Psoas muscle (tissue), 8 donors: ENCODE data around the gene BRCA2. TPM values are rescaled to one million over a fixed set of nuclear protein-coding genes. Genes with fewer than 3 reads are reported as not detected.

Experiments
- ATAC-seq, 4 donors: fragments of 200-7000 bp; cut with Tn5 transposase; one replicate each; pipeline ENCODE4 v1.9.1; 2020; ENCODE audit warnings: moderate library complexity in 3 of 4, mild to moderate bottlenecking in 2 of 4
- DNase-seq, 2 donors: peaks; one replicate each; pipeline ENCODE4 v3.0.0-alpha.2; 2020
- H3K27ac ChIP-seq: fragments of 200-600 bp; one replicate; pipeline ENCODE4 v1.8.0; 2022
- H3K27me3 ChIP-seq, 3 donors: fragments of 200-600 bp in 1 of 3; one replicate each; pipeline versions ENCODE4 v1.6.1 to v1.8.0; 2013 to 2022; ENCODE audit warnings: low read length in 2 of 3, mild to moderate bottlenecking in 2 of 3, moderate library complexity in 1 of 3; ENCODE audit not compliant: insufficient read depth in 3 of 3
- H3K36me3 ChIP-seq, 2 donors: fragments of 200-600 bp in 1 of 2; one replicate each; pipeline versions ENCODE4 v1.6.1 to v1.8.0; 2013 to 2022; ENCODE audit warnings: low read depth in 1 of 2, mild to moderate bottlenecking in 1 of 2, moderate library complexity in 1 of 2; ENCODE audit not compliant: insufficient read depth in 1 of 2
- H3K4me1 ChIP-seq: fragments of 200-600 bp; one replicate; pipeline ENCODE4 v1.8.0; 2022
- H3K4me3 ChIP-seq: fragments of 200-600 bp; one replicate; pipeline ENCODE4 v1.8.0; 2022; ENCODE audit warnings: mild to moderate bottlenecking
- H3K9me3 ChIP-seq: fragments of 200-600 bp; one replicate; pipeline ENCODE4 v1.8.0; 2022
- WGBS, 3 donors: extraction: QIAGEN DNeasy Blood & Tissue Kit; methylation state at CpG; one replicate each; pipeline versions ENCODE4 v1.1.6 to v1.1.7; 2013; 5-methylcytosine and 5-hydroxymethylcytosine counted together
- intact Hi-C, 2 donors: fragments of 100-400 bp; cut with DNase I; formaldehyde crosslinking; loops; one replicate each; pipeline versions ENCODE4 v1.11.0 to v1.14.2; 2022
- polyA plus RNA-seq, 3 donors: library from polyadenylated mRNA; stranded (reverse); fragments of 200-250 nt; gene quantifications; one replicate each; pipeline ENCODE4 v1.2.3, GENCODE V29; 2013
- total RNA-seq, 4 donors: library from RNA; stranded (reverse); fragmentation: NEBNext Ultra II Directional in 2 of 4; extraction: Animal tissue kit (Norgen Biotek cat#: 25700) in 2 of 4; gene quantifications; one replicate each; pipeline versions ENCODE4 v1.2.1 to v1.2.4, GENCODE V29; 2021 to 2023
- TF ChIP-seq, protein P1 (sequence below): fragments of 200-600 bp; IDR thresholded peaks from one replicate; pipeline ENCODE4 v1.8.0; 2022; ENCODE audit warnings: antibody characterized with exemption
- donor health status: healthy with polysubstance abuse.
- donor health status: DM: no; HTN: no; CAD: no; lungs with moderate emphysema.
- donor health status: Bipolar disorder and iron deficiency.
- donor health status: healthy.
- donor health status: DM: yes; HTN: yes; CAD: no.
- donor health status: DM: no; HTN: no; CAD: no.
- donor health status: DM: no; HTN: no; CAD: no.
- donor health status: DM: yes; HTN: yes; CAD: no.

The BRCA2 gene
- total and polyA plus RNA-seq, 7 donors = 0.01 to 0.34 (median 0.11) TPM

- Histone ChIP-seq H3K4me3 (no peak overlapping the region), H3K27me3 (no peaks in the 10 kb centered on the region), H3K36me3 (peaks cover 5 to 33% of the 10 kb centered on the region in 2 donors), H3K9me3 (no peaks in the 10 kb centered on the region), H3K27ac (no peak overlapping the region), H3K4me1 (no peaks in the 10 kb centered on the region)
- DNase-seq (no peak), ATAC-seq (no peak)
- WGBS, 3 donors = 74 to 91% (median 81%) methylated on average over 4 of the region's 4 CpGs
- intact Hi-C loops = no loop called here
- TF ChIP-seq, protein P1, sequence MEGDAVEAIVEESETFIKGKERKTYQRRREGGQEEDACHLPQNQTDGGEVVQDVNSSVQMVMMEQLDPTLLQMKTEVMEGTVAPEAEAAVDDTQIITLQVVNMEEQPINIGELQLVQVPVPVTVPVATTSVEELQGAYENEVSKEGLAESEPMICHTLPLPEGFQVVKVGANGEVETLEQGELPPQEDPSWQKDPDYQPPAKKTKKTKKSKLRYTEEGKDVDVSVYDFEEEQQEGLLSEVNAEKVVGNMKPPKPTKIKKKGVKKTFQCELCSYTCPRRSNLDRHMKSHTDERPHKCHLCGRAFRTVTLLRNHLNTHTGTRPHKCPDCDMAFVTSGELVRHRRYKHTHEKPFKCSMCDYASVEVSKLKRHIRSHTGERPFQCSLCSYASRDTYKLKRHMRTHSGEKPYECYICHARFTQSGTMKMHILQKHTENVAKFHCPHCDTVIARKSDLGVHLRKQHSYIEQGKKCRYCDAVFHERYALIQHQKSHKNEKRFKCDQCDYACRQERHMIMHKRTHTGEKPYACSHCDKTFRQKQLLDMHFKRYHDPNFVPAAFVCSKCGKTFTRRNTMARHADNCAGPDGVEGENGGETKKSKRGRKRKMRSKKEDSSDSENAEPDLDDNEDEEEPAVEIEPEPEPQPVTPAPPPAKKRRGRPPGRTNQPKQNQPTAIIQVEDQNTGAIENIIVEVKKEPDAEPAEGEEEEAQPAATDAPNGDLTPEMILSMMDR = no peak
Observed at GRCh38 chr13:32403108-32403507, 87.8 kb downstream of the BRCA2 start.

DNA sequence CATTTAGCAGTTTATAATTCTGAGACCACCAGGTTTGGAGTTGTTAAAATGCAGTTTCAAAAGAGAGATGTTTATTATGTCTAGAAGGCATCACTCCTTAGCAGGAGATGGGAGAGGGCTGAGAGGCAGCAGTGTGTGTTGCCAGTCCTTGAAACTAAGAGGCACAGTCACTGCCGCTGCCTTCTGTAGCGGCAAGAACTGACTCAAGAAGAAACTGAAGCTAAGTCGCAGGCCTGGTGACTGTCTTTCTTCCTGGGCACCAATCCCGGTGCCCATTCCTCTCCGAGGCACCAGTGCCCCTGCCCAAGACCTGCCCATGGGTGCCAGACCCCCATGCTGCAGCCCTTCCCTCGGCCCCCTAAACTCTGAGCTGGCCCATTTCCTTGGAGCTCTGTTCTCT lies 92.5 kb downstream of the BRCA2 start:
- TF ChIP-seq, protein P1 = no peak
- DNase-seq = no peak

DNA sequence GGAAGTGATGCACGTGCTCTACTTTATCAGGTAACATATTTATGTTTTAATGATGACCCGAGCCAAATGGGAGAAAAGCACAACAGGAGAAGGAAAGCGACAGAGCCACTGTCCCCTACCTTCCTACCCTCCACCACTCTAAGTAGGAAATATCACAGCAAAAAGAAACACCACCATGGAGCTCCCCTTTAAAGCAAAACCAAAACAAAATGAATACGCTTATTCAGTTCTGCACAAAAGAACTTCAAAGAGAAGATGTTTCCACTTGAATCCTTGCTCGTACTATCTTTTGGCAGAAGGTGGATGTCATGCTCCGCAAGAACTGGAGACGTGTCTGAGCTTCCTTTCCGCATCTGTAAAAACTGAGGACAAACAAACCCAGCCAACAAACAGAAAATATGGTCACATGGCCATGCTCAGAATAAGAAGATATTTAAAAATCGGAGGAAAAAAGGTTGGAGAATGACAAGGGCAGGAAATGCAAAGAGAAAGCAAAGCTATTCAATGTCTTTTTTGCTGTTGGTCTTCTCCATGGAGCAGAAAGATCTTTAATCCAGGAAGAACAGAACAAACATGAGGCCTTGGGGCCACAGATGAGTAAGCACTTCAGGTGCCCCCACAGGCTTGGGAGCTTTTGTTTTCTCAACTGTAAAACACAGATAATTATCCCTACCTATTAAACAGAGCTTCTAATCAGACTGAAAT lies 93.1 kb downstream of the BRCA2 start:
- Histone ChIP-seq H3K4me3 (no peak overlapping the region), H3K4me1 (no peaks in the 10 kb centered on the region), H3K27me3 (no peaks in the 10 kb centered on the region), H3K36me3 (peaks cover 5 to 17% of the 10 kb centered on the region in 2 donors), H3K9me3 (no peaks in the 10 kb centered on the region), H3K27ac (no peak overlapping the region)
- no peak for ATAC-seq
- no peak for DNase-seq
- WGBS, 3 donors = 88 to 95% (median 88%) methylated on average over 9 of the region's 9 CpGs
- TF ChIP-seq, protein P1 = no peak
- intact Hi-C loops = no loop called here

More for the DNA sequence above, 92.5 kb downstream of the BRCA2 start:
- Histone ChIP-seq H3K4me3 (no peak overlapping the region), H3K27ac (no peak overlapping the region), H3K4me1 (no peaks in the 10 kb centered on the region), H3K36me3 (peaks cover 5 to 23% of the 10 kb centered on the region in 2 donors), H3K9me3 (no peaks in the 10 kb centered on the region), H3K27me3 (no peaks in the 10 kb centered on the region)
- intact Hi-C loops = no loop called here
- no peak for ATAC-seq
- WGBS, 3 donors = 97 to 99% (median 97%) methylated on average over 6 of the region's 6 CpGs

GRCh38 chr13:32409001-32409313 lies 93.6 kb downstream of the BRCA2 start:
- Histone ChIP-seq H3K4me1 (no peaks in the 10 kb centered on the region), H3K27ac (no peak overlapping the region), H3K4me3 (no peak overlapping the region), H3K27me3 (no peaks in the 10 kb centered on the region), H3K36me3 (peaks cover 5 to 12% of the 10 kb centered on the region in 2 donors), H3K9me3 (no peaks in the 10 kb centered on the region)
- WGBS, 3 donors = 93 to 96% (median 94%) methylated on average over 6 of the region's 6 CpGs
- intact Hi-C loops = no loop called here
- no peak for ATAC-seq
- no peak for DNase-seq
- TF ChIP-seq, protein P1 = no peak
